ENCODE results near the gene LAMA5.

DNA sequence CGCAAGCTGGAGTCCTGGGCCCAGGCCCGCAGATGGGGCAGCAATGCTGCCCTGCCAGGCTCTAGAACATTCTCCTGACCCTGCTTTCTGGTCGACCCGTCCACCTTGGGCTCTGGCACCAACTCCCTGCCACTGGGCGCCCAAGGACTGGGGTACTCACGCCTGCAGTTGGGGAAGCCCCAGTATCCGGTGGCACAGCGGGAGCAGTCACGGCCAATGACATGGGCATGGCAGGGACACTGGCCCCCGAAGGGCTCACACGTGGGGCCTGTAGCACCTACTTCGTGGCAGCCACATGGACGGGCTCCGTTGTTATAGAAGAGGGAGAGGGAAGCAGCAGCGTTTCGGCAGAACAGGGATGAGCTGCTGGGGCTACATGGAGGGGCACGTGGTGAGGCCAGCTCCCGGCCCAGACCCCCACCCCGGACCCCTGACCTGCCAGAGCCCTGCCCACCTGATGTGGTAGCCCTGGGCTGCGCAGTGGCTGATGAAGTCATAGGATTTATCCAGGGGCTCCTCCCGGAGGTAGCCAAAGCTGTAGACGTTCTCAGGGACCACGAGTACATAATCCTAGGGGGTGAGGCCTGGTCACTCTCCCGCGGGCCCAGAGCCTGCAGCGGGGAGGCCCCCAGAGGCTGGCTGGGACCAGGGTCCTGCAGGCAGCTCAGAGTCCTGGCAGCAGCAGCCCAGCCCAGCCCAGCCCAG is 38.3 kb downstream of the LAMA5 start:
- TF ChIP-seq POLR2AphosphoS5 (IDR thresholded peaks at IDR 0.05), result no peak
- TF ChIP-seq POLR2A (IDR thresholded peaks at IDR 0.05), result no peak

All from stomach (tissue), 4 donors.